Measurements from ENCODE around the gene RNF213. TPM values are rescaled to one million over a fixed set of nuclear protein-coding genes. Genes with fewer than 3 reads are reported as not detected.
"Not testable (repeated sequence)": the region's sequence is repeated elsewhere in the genome, so short reads cannot be mapped to it uniquely, and the experiment has no call there.

The RNF213 gene
- polyA plus RNA-seq, 3 donors, result 47.5 to 56.8 (median 50.5) TPM

GRCh38 chr17:80382956-80383355 is 122.3 kb downstream of the RNF213 start:
- no peak for DNase-seq (ENCODE audit: low read depth in 3 of 3, low spot score in 2 of 3)

DNA sequence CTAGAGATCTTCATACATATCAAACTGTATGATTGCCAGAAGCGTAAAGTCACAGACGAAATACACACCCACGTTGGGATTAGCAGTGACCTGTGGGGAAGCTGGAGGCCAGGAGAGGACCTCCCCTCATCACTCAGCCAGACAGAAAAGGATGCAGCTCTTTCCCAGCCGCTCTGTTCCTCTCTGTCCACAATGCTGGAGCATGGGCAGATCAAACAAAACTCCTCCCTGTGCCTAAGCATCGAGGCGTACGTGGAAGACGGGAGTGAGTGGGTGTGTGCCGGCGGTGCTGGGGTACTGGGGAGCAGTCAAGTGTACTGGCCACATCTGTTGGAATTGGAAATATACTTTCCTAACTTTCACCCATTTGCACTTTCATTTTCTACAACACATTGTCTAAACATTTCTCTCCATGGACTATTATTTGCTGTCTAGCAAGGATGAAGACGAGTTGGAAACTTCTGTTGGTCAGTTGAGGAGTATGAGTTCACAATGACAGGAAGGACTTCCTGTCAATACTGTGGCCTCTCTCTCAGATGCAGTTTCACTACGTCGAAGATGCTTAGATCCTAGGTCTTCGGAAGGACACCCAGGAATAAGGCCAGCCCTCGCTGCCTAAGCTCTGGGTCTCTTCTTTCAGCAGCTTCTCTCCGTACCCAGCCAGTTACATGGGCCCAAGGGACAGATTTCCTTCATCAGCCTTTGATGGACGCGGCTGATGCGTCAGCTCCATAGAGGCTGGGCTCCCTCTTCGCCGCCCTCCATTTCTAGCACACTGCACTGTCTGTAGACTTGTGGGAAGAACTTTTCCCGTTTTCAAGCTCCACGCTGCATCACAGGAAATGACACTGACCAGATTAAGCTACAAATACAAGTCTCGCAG is 123.7 kb downstream of the RNF213 start:
- no peak for DNase-seq (ENCODE audit: low read depth in 3 of 3, low spot score in 2 of 3)

DNA sequence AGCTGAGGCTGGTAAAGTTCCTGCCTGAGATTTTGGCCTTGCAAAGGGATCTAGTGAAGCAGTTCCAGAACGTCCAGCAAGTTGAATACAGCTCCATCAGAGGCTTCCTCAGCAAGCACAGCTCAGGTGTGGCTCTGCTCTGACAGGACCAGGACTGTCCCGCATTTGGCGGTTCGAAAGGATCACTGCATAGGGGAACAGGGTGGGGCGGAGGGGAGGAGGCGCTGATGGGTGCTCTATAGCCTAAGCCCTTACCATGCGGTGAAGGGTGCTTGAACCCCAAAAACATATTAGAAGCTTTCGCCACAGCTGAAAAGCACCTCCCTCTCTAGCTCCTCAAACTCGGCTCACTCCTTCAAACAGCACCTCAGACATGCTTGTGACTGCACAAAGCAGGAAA is 124.4 kb downstream of the RNF213 start:
- DNase-seq (ENCODE audit: low read depth in 3 of 3, low spot score in 2 of 3), result no peak

DNA sequence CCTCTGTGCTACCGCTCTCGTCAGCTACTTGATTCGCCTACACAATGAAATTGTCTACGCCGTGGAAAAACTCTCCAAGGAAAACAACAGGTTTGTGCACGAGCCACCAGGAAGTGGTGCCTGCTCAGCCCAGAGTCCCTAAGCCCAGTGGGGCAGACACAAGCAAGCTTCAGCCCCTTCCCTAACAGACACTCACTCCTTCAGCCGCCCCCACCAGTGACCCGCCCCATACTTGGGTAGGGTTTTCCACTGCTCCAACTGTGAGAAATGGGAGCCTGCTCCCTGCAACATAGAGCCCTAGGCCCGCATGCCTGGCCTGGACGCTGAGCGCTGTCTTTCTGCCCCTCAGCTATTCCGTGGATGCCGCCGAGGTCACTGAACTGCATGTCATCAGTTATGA is 125.7 kb downstream of the RNF213 start:
- no peak for DNase-seq (ENCODE audit: low read depth in 3 of 3, low spot score in 2 of 3)

- DNase-seq (ENCODE audit: low read depth in 3 of 3, low spot score in 2 of 3), result no peak
Observed at GRCh38 chr17:80387071-80387470, 126.4 kb downstream of the RNF213 start.

GRCh38 chr17:80388175-80388574 is 127.5 kb downstream of the RNF213 start:
- no peak for DNase-seq (ENCODE audit: low read depth in 3 of 3, low spot score in 2 of 3)

- DNase-seq (ENCODE audit: low read depth in 3 of 3, low spot score in 2 of 3), result no peak
Observed at GRCh38 chr17:80388601-80389000, 127.9 kb downstream of the RNF213 start.

DNA sequence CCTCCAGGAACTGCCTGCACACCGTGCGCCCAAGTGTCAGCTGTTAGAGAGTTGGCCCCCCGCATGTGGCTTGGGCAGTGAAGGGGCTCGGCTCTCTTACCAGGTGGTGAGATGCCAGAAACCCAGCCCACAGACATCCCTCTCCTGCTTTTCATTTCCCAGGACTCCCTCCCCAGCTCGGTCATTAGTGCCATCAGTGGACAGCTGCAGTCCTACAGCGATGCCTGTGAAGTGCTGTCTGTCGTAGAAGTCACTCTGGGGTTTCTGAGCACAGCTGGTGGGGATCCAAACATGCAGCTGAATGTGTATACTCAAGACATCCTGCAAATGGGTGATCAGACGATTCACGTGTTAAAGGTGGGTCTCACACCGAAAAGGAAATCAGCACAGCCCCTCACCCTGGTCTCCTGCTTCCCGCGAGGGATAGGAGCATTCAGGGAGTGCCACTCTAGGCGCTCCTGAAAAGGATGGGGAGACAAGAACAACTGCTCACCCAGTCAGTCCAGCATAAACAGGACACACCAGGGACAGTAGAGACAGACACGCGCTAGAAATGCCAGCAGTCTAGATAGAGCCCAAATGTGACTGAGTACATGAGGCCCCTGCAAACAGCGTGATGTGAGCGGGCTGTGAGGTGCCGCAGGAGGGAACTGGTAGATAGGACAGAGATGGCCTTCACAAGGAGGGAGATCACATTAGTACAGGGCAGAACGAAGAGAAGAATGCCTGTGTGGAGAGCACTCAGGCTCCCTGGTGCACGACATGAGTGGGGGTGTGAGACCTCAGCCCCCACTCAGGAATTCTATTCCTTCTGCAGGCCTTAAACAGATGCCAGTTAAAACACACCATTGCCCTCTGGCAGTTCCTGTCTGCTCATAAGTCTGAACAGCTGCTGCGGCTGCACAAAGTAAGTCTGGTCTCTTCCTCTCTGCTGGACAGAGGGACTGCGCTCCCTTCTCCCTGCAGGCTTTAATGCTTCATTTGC is 128.7 kb downstream of the RNF213 start:
- DNase-seq (ENCODE audit: low read depth in 3 of 3, low spot score in 2 of 3), result no peak

- DNase-seq (ENCODE audit: low read depth in 3 of 3, low spot score in 2 of 3), result no peak
Observed at GRCh38 chr17:80393241-80393890, 132.7 kb downstream of the RNF213 start.

GRCh38 chr17:80393961-80394360 is 133.3 kb downstream of the RNF213 start:
- DNase-seq (ENCODE audit: low read depth in 3 of 3, low spot score in 2 of 3), result no peak

DNA sequence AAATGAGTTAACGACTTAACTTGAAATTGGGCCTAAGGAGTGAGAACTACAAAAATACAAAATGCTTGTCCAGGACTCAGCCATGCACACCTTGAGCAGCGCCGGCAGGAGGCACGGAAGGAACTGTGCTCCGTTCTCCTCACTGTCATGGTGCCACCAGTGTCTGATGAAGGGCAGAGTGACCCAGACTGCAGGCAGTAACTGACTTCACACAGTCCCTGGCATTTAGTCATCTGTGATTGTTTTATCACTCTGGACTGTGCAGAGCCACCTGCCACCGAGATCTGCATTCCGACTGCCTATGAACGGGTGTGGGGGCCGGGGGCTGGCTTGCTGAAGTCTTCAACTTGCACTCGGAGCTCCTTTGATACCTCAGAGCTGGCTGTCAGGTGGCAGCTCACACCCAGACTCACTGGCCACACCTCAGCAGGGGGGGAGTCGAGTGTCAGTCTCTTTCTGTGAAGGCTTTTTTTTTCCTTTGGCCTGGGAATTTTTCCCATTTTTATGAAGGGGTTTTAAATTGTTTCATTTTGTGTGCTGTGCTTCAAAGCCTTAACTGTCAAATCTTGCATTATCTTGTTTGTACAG is 134.1 kb downstream of the RNF213 start:
- DNase-seq (ENCODE audit: low read depth in 3 of 3, low spot score in 2 of 3), result no peak

DNA sequence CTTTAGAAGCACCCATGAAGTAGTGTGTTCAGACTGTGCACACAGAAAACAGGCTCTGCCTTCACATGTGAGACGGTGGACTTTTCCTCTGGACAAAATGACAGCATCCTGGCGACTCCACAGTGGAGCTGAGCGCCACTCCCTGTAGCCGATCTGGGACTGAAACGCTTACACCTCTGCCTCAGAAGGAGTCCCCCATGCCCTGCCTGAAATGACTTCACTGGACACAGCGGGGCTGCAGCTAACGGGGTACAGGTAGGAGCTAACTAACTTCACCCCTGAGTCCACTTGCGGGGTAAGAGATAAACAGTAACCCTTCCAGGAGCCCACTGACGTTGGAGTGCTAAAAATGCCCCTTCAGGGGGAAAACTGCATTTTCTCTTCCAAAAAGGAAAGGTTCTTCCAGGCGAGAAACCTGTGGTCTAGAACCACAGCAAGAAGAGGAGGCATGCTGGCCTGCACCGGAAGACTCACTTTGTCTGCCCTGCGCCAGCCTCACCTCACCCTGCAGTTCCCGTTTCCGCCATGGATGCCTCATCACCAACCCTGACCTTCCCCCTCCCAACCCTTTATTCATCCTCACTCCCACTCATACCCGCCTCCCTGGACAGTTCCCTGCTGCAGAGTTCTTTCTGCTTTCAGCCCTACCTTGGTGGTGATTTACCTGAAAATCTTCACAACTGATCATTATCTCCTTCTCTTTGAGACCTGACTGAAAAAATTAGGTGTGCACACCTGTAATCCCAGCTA is 134.9 kb downstream of the RNF213 start:
- DNase-seq (ENCODE audit: low read depth in 3 of 3, low spot score in 2 of 3), result no peak

GRCh38 chr17:80396157-80397033 is 135.7 kb downstream of the RNF213 start:
- DNase-seq (ENCODE audit: low read depth in 3 of 3, low spot score in 2 of 3), result no peak

- no peak for DNase-seq (ENCODE audit: low read depth in 3 of 3, low spot score in 2 of 3)
Observed at GRCh38 chr17:80397034-80397387, 136.4 kb downstream of the RNF213 start.

DNA sequence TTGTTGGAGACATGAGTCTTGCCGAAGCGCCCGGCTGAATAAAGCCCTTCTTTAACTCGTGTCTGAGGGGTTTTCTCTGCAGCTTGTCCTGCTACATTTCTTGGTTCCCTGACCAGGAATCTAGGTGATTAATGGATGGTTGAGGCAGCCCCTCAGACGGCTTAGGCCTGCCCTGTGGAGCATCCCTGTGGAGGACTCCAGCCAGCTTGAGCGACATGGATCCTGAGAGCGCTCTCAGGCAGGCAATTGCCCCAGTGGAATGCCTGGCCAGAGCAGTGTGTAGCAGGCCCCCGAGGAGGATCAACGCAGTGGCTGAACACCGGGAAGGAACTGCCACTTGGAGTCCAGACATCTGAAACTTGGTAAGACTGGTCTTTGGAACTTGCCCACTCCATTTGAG is 137.0 kb downstream of the RNF213 start:
- DNase-seq (ENCODE audit: low read depth in 3 of 3, low spot score in 2 of 3), result no peak

GRCh38 chr17:80401086-80401485 is 140.4 kb downstream of the RNF213 start:
- peak in 1 of 3 donors; percentile 40 for DNase-seq (ENCODE audit: low read depth in 3 of 3, low spot score in 2 of 3)

DNA sequence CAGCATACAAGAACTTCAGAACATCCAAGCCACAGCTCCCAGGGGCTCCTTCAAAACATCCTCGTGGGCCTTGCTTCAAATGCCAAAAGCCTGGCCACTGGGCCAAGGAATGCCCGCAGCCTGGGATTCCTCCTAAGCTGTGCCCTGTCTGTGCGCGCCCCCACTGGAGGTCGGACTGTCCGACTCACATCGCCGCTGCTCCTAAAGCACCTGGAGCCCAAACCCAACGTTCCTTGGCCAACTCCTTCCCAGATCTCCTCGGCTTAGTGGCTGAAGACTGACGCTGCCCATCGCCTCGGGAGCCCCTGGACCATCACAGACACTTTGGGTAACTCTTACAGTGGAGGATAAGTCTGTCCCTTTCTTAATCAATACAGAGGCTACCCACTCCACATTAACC is 141.4 kb downstream of the RNF213 start:
- DNase-seq (ENCODE audit: low read depth in 3 of 3, low spot score in 2 of 3), result not testable (repeated sequence)

DNA sequence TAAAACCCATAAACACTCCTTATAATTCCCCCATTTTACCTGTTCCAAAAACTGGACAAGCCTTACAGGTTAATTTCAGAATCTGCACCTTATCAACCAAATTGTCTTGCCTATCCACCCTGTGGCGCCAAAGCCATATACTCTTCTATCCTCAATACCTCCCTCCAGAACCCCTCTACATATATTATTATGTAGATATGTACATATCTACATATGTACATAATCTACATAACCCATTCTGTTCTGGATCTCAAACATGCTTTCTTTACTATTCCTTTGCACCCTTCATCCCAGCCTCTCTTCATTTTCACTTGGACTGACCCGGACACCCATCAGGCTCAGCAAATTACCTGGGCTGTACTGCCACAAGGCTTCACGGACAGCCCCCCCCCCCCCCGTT is 142.3 kb downstream of the RNF213 start:
- DNase-seq (ENCODE audit: low read depth in 3 of 3, low spot score in 2 of 3), result no peak

DNA sequence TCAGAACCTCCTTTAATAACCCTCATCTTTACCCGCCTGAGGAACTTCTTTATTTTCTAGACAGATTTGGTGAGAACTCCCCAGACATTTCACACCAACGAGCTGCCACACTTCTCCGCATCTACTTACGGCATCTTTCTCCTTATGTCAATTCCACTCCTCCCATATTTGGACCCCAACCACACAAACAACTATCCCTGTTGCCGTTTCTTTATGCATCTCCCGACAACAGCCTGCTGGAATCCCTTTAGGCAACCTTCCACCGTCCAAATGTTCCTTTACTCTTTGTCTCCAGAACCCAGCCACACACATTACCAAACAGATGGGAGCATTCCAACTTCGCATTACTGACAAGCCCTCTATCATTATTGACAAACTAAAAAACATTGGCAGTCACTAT is 145.5 kb downstream of the RNF213 start:
- no peak for DNase-seq (ENCODE audit: low read depth in 3 of 3, low spot score in 2 of 3)

All from right renal cortex interstitium (tissue), 3 donors.